ENCODE data around the gene RIMS4. TPM values are rescaled to one million over a fixed set of nuclear protein-coding genes. Genes with fewer than 3 reads are reported as not detected.

RIMS4 gene
- total and polyA plus RNA-seq, 9 donors, result 0.95 to 17.2 (median 3.4) TPM

- Histone ChIP-seq H3K36me3 (no peaks in the 10 kb centered on the region), H3K4me3 (no peak overlapping the region), H3K9me3 (no peaks in the 10 kb centered on the region), H3K27ac (peak overlapping the region; percentile 42 to 56), H3K4me1 (ENCODE audit: insufficient read depth) (peaks cover 39% of the 10 kb centered on the region), H3K27me3 (no peaks in the 10 kb centered on the region)
- DNase-seq, result peak in 3 of 5 donors; percentile 42 to 55 (median 54)
- TF ChIP-seq POLR2A (IDR thresholded peaks at IDR 0.05) (no peak), EP300 (IDR thresholded peaks at IDR 0.05) (no peak), CTCF (IDR thresholded peaks at IDR 0.05) (no peak)
- WGBS, 3 donors, result 39 to 49% (median 39%) methylated on average over 9 to 10 of the region's 10 CpGs
- intact Hi-C loops (cut with DNase I), result no loop called here
These were observed 103.9 kb downstream of the RIMS4 start for GRCh38 chr20:44706301-44707017.

- Histone ChIP-seq H3K4me3 (no peak overlapping the region), H3K27ac (peak overlapping the region in 1 of 2 donors; percentile 87), H3K4me1 (ENCODE audit: insufficient read depth) (peaks cover 44% of the 10 kb centered on the region), H3K36me3 (no peaks in the 10 kb centered on the region), H3K27me3 (no peaks in the 10 kb centered on the region), H3K9me3 (no peaks in the 10 kb centered on the region)
- WGBS, 3 donors, result 87 to 90% (median 89%) methylated on average over 4 of the region's 4 CpGs
- intact Hi-C loops (cut with DNase I), result no loop called here
- TF ChIP-seq POLR2A (IDR thresholded peaks at IDR 0.05), result no peak
- no peak for TF ChIP-seq EP300 (IDR thresholded peaks at IDR 0.05)
- TF ChIP-seq CTCF (IDR thresholded peaks at IDR 0.05), result no peak
- no peak for DNase-seq
These were observed 104.8 kb downstream of the RIMS4 start for GRCh38 chr20:44705364-44706094.

GRCh38 chr20:44704551-44704971, 105.8 kb downstream of the RIMS4 start:
- TF ChIP-seq POLR2A (IDR thresholded peaks at IDR 0.05) (no peak), EP300 (IDR thresholded peaks at IDR 0.05) (no peak), CTCF (IDR thresholded peaks at IDR 0.05) (no peak)
- 42 to 51% (median 43%) methylated on average over 4 of the region's 4 CpGs for WGBS, 3 donors
- peaks cover 47% of the 10 kb centered on the region for H3K4me1 ChIP-seq (ENCODE audit: insufficient read depth)
- no peaks in the 10 kb centered on the region for H3K36me3 ChIP-seq
- intact Hi-C loops (cut with DNase I), result no loop called here
- peak in 1 of 5 donors; percentile 38 for DNase-seq
- no peaks in the 10 kb centered on the region for H3K27me3 ChIP-seq
- peak overlapping the region; percentile 38 to 87 for H3K27ac ChIP-seq
- no peaks in the 10 kb centered on the region for H3K9me3 ChIP-seq
- no peak overlapping the region for H3K4me3 ChIP-seq

GRCh38 chr20:44703956-44704488, 106.3 kb downstream of the RIMS4 start:
- TF ChIP-seq EP300 (IDR thresholded peaks at IDR 0.05), result no peak
- TF ChIP-seq POLR2A (IDR thresholded peaks at IDR 0.05), result no peak
- TF ChIP-seq CTCF (IDR thresholded peaks at IDR 0.05), result no peak
- H3K27me3 ChIP-seq, result no peaks in the 10 kb centered on the region
- H3K4me3 ChIP-seq, result no peak overlapping the region
- H3K36me3 ChIP-seq, result no peaks in the 10 kb centered on the region
- H3K9me3 ChIP-seq, result no peaks in the 10 kb centered on the region
- peak overlapping the region in 1 of 2 donors; percentile 87 for H3K27ac ChIP-seq
- DNase-seq, result peak in 2 of 5 donors; percentile 36 to 55
- peaks cover 47% of the 10 kb centered on the region for H3K4me1 ChIP-seq (ENCODE audit: insufficient read depth)
- WGBS, 3 donors, result 53 to 57% (median 54%) methylated on average over 9 of the region's 9 CpGs
- intact Hi-C loops (cut with DNase I), result no loop called here

All from ovary (tissue), 9 donors.